ENCODE measurements around the gene UMOD. TPM values are rescaled to one million over a fixed set of nuclear protein-coding genes. Genes with fewer than 3 reads are reported as not detected.

UMOD gene
- total and polyA plus RNA-seq, 11 donors, result not detected

DNA sequence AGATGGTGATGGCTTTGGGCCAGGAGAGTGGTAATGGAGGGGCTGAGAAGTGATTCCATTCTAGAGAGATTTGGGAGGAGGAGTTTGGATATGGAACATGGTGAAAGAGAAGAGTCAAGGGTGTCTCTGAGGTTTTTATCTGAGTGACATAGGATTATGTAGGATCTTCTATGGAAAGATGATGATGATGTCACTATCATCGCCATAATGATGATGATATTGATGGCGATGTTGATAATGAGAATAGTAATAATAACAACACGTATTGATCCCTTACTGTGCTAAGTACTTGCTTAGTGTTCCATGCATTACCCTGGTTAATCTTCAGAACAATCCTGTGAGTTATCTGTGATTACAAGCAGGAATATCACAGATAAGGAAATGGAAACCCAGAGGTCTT is 35.5 kb upstream of the UMOD start:
- no peaks in the 10 kb centered on the region for H3K36me3 ChIP-seq
- H3K27ac ChIP-seq, result no peak overlapping the region
- intact Hi-C loops (cut with DNase I), result loop anchor here in 2 of 10 donors (5.0 kb wide), 2 partner anchors 481 to 831 kb away; partner anchors contain the start of gene VPS35L (in 1 of the 2)
- DNase-seq, result no peak
- H3K9me3 ChIP-seq, result no peaks in the 10 kb centered on the region
- no peak for TF ChIP-seq POLR2A (IDR thresholded peaks at IDR 0.05)
- TF ChIP-seq, protein P1, sequence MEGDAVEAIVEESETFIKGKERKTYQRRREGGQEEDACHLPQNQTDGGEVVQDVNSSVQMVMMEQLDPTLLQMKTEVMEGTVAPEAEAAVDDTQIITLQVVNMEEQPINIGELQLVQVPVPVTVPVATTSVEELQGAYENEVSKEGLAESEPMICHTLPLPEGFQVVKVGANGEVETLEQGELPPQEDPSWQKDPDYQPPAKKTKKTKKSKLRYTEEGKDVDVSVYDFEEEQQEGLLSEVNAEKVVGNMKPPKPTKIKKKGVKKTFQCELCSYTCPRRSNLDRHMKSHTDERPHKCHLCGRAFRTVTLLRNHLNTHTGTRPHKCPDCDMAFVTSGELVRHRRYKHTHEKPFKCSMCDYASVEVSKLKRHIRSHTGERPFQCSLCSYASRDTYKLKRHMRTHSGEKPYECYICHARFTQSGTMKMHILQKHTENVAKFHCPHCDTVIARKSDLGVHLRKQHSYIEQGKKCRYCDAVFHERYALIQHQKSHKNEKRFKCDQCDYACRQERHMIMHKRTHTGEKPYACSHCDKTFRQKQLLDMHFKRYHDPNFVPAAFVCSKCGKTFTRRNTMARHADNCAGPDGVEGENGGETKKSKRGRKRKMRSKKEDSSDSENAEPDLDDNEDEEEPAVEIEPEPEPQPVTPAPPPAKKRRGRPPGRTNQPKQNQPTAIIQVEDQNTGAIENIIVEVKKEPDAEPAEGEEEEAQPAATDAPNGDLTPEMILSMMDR (IDR thresholded peaks at IDR 0.05), result no peak
- 90 to 96% (median 96%) methylated on average over 3 of the region's 3 CpGs for WGBS, 4 donors
- peaks cover 0 to 5% (median 0%) of the 10 kb centered on the region in 12 donors for H3K4me1 ChIP-seq
- H3K27me3 ChIP-seq, result no peaks in the 10 kb centered on the region
- ATAC-seq, result no peak
- H3K4me3 ChIP-seq, result no peak overlapping the region

- no peak for TF ChIP-seq POLR2A (IDR thresholded peaks at IDR 0.05)
- TF ChIP-seq, protein P1 (IDR thresholded peaks at IDR 0.05), result peak; percentile 72 to 87 (median 82)
- Histone ChIP-seq H3K27me3 (peaks cover 0 to under 1% (median 0%) of the 10 kb centered on the region in 9 donors), H3K4me1 (peaks cover 0 to 5% (median 0%) of the 10 kb centered on the region in 12 donors), H3K4me3 (peak overlapping the region in 4 of 12 donors; percentile 2 to 34 (median 9)), H3K9me3 (no peaks in the 10 kb centered on the region), H3K27ac (no peak overlapping the region), H3K36me3 (no peaks in the 10 kb centered on the region)
- peak; percentile 37 to 73 (median 56) for DNase-seq
- WGBS, 4 donors, result 31 to 37% (median 32%) methylated on average over 27 to 30 of the region's 30 CpGs
- intact Hi-C loops (cut with DNase I), result loop anchor here in 4 of 10 donors (2.0 to 5.0 kb wide), 3 partner anchors 479 to 829 kb away; partner anchors contain the start of gene VPS35L (in 1 of the 4)
- peak in 3 of 4 donors; percentile 38 to 58 (median 58) for ATAC-seq
Measured at GRCh38 chr16:20385844-20386832, 33.6 kb upstream of the UMOD start.

DNA sequence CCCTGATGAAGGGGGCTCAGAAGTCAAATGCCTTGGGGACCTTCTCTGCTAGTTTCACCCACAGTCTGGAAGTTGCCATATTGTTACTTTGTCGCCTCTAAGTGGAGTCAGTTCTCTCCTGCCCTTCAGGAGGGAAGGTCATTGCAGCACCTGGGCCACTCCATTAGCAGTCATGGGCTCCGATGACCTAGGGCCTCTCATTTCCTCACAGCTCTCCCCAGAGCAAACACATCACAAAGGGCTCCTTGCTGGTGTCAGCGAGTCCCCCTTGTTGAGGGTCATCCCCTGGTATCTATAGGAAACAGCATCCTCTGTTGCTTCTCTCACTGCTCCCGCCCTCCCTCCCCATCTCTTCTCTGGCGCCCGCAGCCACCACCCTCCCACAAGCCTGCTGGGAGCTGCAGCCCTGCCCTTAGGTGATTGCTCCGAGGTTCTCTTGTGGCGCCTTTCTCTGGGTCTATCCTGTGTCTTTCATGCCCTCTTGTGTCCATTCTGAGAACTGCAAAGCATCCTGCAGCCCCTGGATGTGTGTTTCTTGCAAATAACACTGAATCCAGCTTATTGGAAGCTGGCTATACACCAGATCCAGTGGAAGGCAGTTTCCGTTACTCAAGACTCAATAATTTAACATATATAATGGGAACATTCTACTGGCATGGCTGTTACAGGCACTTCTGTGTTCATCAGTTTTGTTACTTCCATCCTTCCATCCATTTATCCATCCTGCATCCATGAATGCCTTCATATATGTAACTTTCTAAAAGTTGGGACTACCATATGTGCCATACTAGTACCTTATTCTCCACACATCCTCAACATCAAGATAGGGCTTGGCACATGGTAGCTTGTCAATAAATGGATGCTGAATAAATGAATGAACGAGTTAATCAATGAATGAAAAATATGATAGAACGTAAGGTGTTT is 30.9 kb upstream of the UMOD start:
- Histone ChIP-seq H3K4me1 (peaks cover 0 to 5% (median 0%) of the 10 kb centered on the region in 12 donors), H3K4me3 (no peak overlapping the region), H3K36me3 (no peaks in the 10 kb centered on the region), H3K9me3 (no peaks in the 10 kb centered on the region), H3K27ac (no peak overlapping the region), H3K27me3 (peaks cover 0 to 14% (median 0%) of the 10 kb centered on the region in 9 donors)
- TF ChIP-seq, protein P1 (IDR thresholded peaks at IDR 0.05), result peak; percentile 71 to 83 (median 74)
- no peak for TF ChIP-seq POLR2A (IDR thresholded peaks at IDR 0.05)
- DNase-seq (peak in 3 of 5 donors; percentile 35 to 48 (median 43)), ATAC-seq (peak in 3 of 4 donors; percentile 69 to 80 (median 76))
- WGBS, 4 donors, result 28 to 32% (median 30%) methylated on average over 7 to 11 of the region's 11 CpGs
- intact Hi-C loops (cut with DNase I), result loop anchor here in 9 of 10 donors (1.0 to 2.0 kb wide), 3 partner anchors 475 to 477 kb away; no protein-coding TSS in a partner anchor
